ENCODE measurements around the gene TRIML2. TPM values are rescaled to one million over a fixed set of nuclear protein-coding genes. Genes with fewer than 3 reads are reported as not detected.

TRIML2 gene
- not detected in 2 replicates for total RNA-seq

DNA sequence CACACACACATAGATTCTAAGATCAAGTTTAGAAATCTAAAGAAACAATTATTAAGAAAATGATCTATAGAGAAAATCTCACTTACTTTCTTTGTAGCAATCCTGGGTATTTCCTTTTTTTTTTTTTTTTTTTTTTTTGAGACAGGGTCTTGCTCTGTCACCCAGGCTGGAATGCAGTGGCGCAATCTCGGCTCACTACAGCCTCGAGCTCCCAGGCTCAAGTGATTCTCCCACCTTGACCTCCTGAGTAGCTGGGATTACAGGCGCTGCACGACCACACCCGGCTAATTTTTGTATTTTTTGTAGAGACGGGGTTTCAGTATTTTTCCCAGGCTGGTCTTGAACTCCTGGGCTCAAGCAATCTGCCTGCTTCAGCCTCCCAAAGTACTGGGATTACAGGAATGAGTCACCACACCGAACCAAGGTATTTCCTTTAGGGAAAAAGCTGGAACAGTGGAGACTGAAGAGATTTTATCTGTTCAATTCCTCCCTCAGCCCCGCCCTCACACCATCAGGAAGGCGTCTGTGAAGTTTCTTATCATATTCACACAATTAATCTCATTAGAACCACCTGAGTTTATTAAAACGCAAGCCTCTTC is at the start of gene TRIML2:
TSS of gene TRIML2 (minus strand) at position 447 of the 599 bp plus-strand sequence. CDS start 4,235 bp downstream, outside the sequence.
- H3K4me3 ChIP-seq (ENCODE audit: low read depth, low read length), result no peak within 1 kb of the TSS
- H3K27me3 ChIP-seq (ENCODE audit: control insufficient read depth, insufficient read depth, low read length), result no peaks in the 10 kb centered on the region
- H3K36me3 ChIP-seq (ENCODE audit: control insufficient read depth, insufficient read depth, low read length), result no peaks in the 10 kb centered on the region
- DNase-seq (ENCODE audit: low read depth) (peak; percentile 21), FAIRE-seq (no peak)
- no peak for TF ChIP-seq CTCF (IDR thresholded peaks at IDR 0.05; ENCODE audit: insufficient read depth, low read length, severe bottlenecking)

GRCh38 chr4:188158336-188158735 is 48.9 kb upstream of the TRIML2 start:
- FAIRE-seq (no peak), DNase-seq (ENCODE audit: low read depth) (no peak)
- TF ChIP-seq CTCF (IDR thresholded peaks at IDR 0.05; ENCODE audit: insufficient read depth, low read length, severe bottlenecking), result no peak

GRCh38 chr4:188154668-188155405 is 45.4 kb upstream of the TRIML2 start:
- TF ChIP-seq CTCF (IDR thresholded peaks at IDR 0.05; ENCODE audit: insufficient read depth, low read length, severe bottlenecking), result no peak
- H3K36me3 ChIP-seq (ENCODE audit: control insufficient read depth, insufficient read depth, low read length), result no peaks in the 10 kb centered on the region
- no peak for DNase-seq (ENCODE audit: low read depth)
- no peak overlapping the region for H3K4me3 ChIP-seq (ENCODE audit: low read depth, low read length)
- no peaks in the 10 kb centered on the region for H3K27me3 ChIP-seq (ENCODE audit: control insufficient read depth, insufficient read depth, low read length)
- no peak for FAIRE-seq

More at GRCh38 chr4:188158336-188158735, 48.9 kb upstream of the TRIML2 start:
- H3K27me3 ChIP-seq (ENCODE audit: control insufficient read depth, insufficient read depth, low read length), result no peaks in the 10 kb centered on the region
- no peak overlapping the region for H3K4me3 ChIP-seq (ENCODE audit: low read depth, low read length)
- H3K36me3 ChIP-seq (ENCODE audit: control insufficient read depth, insufficient read depth, low read length), result no peaks in the 10 kb centered on the region

DNA sequence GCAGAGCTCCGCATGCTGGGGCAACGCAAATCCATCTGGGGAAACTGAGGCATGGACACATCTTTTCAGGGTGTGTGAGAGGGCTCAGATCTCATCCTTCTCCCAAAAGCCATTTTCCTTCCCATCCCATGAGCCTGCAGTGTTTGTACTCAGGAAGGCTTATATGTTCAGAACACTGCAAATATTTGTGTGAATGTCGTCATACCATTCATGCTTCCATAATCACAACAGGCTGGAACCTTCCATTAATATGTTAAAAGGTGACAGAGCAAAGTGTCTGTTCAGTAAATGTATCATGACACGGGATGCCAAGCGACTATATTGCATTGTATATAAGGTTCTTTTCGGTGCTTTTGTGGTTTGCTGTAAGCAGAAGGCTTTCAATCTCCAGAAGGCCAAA is 38.4 kb upstream of the TRIML2 start:
- TF ChIP-seq CTCF (IDR thresholded peaks at IDR 0.05; ENCODE audit: insufficient read depth, low read length, severe bottlenecking), result no peak
- H3K36me3 ChIP-seq (ENCODE audit: control insufficient read depth, insufficient read depth, low read length), result no peaks in the 10 kb centered on the region
- H3K4me3 ChIP-seq (ENCODE audit: low read depth, low read length), result no peak overlapping the region
- DNase-seq (ENCODE audit: low read depth) (no peak), FAIRE-seq (no peak)
- H3K27me3 ChIP-seq (ENCODE audit: control insufficient read depth, insufficient read depth, low read length), result no peaks in the 10 kb centered on the region

DNA sequence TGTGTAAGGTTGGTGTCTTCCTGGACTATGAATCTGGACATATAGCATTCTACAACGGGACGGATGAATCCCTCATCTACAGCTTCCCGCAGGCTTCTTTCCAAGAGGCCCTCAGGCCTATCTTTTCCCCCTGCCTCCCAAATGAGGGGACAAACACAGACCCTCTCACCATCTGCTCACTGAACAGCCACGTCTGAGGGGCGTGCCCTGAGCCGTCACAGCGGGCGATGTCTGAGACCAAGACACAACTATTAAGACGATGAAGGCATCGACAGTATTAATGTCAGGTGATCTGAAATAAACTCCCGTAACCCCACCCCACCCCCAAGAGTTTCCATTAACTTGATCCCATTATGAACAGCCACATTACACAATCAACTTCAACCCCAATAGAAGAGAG is 37.8 kb upstream of the TRIML2 start:
- Histone ChIP-seq H3K27me3 (ENCODE audit: control insufficient read depth, insufficient read depth, low read length) (no peaks in the 10 kb centered on the region), H3K4me3 (ENCODE audit: low read depth, low read length) (no peak overlapping the region), H3K36me3 (ENCODE audit: control insufficient read depth, insufficient read depth, low read length) (no peaks in the 10 kb centered on the region)
- DNase-seq (ENCODE audit: low read depth), result no peak
- no peak for TF ChIP-seq CTCF (IDR thresholded peaks at IDR 0.05; ENCODE audit: insufficient read depth, low read length, severe bottlenecking)
- no peak for FAIRE-seq
